ENCODE results near the gene DSN1. TPM values are rescaled to one million over a fixed set of nuclear protein-coding genes. Genes with fewer than 3 reads are reported as not detected.

The DSN1 gene
- polyA plus RNA-seq, 1 of the 3 experiments (the other 2 are of a cell fraction) = 7.3 TPM

GRCh38 chr20:36812594-36813463, 39.3 kb upstream of the DSN1 start:
- WGBS (ENCODE audit: low lambda C conversion rate) = over 99% methylated on average over 12 of the region's 14 CpGs
- no peak overlapping the region for H3K4me2 ChIP-seq
- H4K20me1 ChIP-seq (ENCODE audit: insufficient read depth) = 0 out of 2 replicates have a peak, but pooled peaks cover 14% of the 10 kb centered on the region
- TF ChIP-seq ZBTB33 (IDR thresholded peaks at IDR 0.05; ENCODE audit: borderline replicate concordance, low read depth) = no peak
- no peak for TF ChIP-seq FOSL2 (IDR thresholded peaks at IDR 0.05; ENCODE audit: borderline replicate concordance, low read depth)
- no peak for TF ChIP-seq EP300 (IDR thresholded peaks at IDR 0.05; ENCODE audit: borderline replicate concordance in 1 of 2, low read depth in 1 of 2, low read length in 1 of 2)
- no peak for TF ChIP-seq SIN3A (IDR thresholded peaks at IDR 0.05; ENCODE audit: borderline replicate concordance, low read depth, low read length)
- no peak for TF ChIP-seq NFIC (IDR thresholded peaks at IDR 0.05; ENCODE audit: borderline replicate concordance)
- TF ChIP-seq PBX3 (IDR thresholded peaks at IDR 0.05) = no peak
- TF ChIP-seq RFX5 (IDR thresholded peaks at IDR 0.05; ENCODE audit: low read length) = no peak
- no peak for TF ChIP-seq MAX (IDR thresholded peaks at IDR 0.05; ENCODE audit: low read depth)
- TF ChIP-seq MEF2A (IDR thresholded peaks at IDR 0.05; ENCODE audit: borderline replicate concordance, low read depth) = no peak
- TF ChIP-seq EZH2phosphoT487 (IDR thresholded peaks at IDR 0.05; ENCODE audit: borderline replicate concordance, low read depth) = no peak
- TF ChIP-seq MXI1 (IDR thresholded peaks at IDR 0.05; ENCODE audit: low read depth, low read length) = no peak
- no peak for TF ChIP-seq REST (IDR thresholded peaks at IDR 0.05; ENCODE audit: low read depth, low read length)
- no peak for TF ChIP-seq ELF1 (IDR thresholded peaks at IDR 0.05)
- TF ChIP-seq NRF1 (IDR thresholded peaks at IDR 0.05; ENCODE audit: low read depth, low read length) = no peak
- no peak for TF ChIP-seq RCOR1 (IDR thresholded peaks at IDR 0.05; ENCODE audit: low read length)
- peaks cover 4% of the 10 kb centered on the region for H3F3A ChIP-seq (replicated peaks; ENCODE audit: insufficient read depth)
- H3K4me1 ChIP-seq (ENCODE audit: control insufficient read depth in 1 of 2, insufficient read depth in 2 of 2, low read depth in 1 of 2, low read length in 1 of 2) = no peaks in the 10 kb centered on the region
- H3K27ac ChIP-seq (ENCODE audit: low read depth in 2 of 2, low read length in 1 of 2) = no peak overlapping the region
- peaks cover 79% of the 10 kb centered on the region for H3K79me2 ChIP-seq (ENCODE audit: insufficient read depth)
- no peak overlapping the region for H3K4me3 ChIP-seq (ENCODE audit: low read depth in 2 of 2, low read length in 1 of 2)
- no peak for DNase-seq
- no peak overlapping the region for H2AFZ ChIP-seq (ENCODE audit: low read depth)
- no peak overlapping the region for H3K9ac ChIP-seq
- no peaks in the 10 kb centered on the region for H3K9me2 ChIP-seq
- H3K36me3 ChIP-seq (replicated peaks in 1 of 2; ENCODE audit: control insufficient read depth in 1 of 2, insufficient read depth in 2 of 2, low read length in 1 of 2) = peaks cover 51 to 58% of the 10 kb centered on the region in 2 experiments
- ChIA-PET CTCF (interaction anchor here (1.5 to 1.9 kb wide), 3 partner anchors 10 to 50 kb away, joined by 4 to 8 read pairs (median 4); a partner anchor contains a TSS), POLR2A (no interaction called here)
- H3K9me3 ChIP-seq = no peaks in the 10 kb centered on the region
- H3K27me3 ChIP-seq (ENCODE audit: insufficient read depth) = no peaks in the 10 kb centered on the region
